RPMI7951 (cell line): ENCODE results near the gene DGLUCY. TPM values are rescaled to one million over a fixed set of nuclear protein-coding genes. Genes with fewer than 3 reads are reported as not detected.

ENCODE experiments used
- total RNA-seq: library from RNA; depleted of rRNA; stranded (reverse); fragments of >200 nt; shearing (Covaris generic); gene quantifications from 2 replicates; pipeline ENCODE4 v1.2.3, GENCODE V29; 2014; rRNA removed

DGLUCY gene
- total RNA-seq, 1 experiment from 2014 or later, result 15.6 TPM

Other genes starting within 250 kb of the DGLUCY start
- gene RPS6KA5, start 53.4 kb upstream of the DGLUCY start, total RNA-seq, result 1.7 and 2.3 TPM in 2 replicates
- gene GPR68, start 130.6 kb downstream of the DGLUCY start, total RNA-seq, result 16.7 and 18.6 TPM in 2 replicates